Measurements from ENCODE around the gene PLD5.
"Not testable (repeated sequence)": the region's sequence is repeated elsewhere in the genome, so short reads cannot be mapped to it uniquely, and the experiment has no call there.

The PLD5 gene

DNA sequence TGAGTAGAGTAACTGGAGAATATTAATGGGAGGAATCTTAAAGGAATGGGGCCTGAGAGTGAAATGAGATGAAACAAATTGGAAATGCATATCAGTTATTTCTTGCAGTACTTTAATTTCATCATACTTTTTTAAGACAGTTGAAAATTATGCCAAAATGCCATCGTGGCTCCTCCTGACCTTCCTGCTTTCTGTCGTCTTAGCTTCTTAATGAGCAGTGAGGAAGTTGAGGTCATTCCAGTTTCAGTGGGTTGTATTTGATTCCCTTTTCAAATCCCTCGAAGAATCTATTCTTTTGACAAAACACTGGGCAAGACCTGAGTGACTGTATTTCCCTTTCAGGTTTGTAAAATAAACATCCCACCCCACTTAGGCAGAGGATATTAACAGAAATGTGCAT lies 390.7 kb downstream of the PLD5 start:
- DNase-seq = no peak

DNA sequence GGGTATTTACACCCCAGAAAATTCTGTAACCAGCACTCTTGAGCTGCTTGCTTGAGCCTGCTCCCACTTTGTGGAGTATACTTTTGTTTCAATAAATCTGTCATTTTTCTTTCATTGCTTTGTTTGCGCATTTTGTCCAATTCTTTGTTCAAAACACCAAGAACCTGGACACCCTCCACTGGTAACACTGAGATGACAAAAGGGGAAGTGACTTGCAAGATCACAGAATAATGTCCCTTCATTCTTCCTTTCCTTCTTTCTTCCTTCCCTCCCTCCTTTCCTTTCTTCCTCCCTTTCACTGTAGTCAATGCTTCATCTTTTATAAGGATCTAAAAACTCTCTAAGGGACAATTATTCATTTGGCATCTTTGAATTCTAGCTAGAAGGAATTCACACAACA lies 391.1 kb downstream of the PLD5 start:
- no peak for DNase-seq

DNA sequence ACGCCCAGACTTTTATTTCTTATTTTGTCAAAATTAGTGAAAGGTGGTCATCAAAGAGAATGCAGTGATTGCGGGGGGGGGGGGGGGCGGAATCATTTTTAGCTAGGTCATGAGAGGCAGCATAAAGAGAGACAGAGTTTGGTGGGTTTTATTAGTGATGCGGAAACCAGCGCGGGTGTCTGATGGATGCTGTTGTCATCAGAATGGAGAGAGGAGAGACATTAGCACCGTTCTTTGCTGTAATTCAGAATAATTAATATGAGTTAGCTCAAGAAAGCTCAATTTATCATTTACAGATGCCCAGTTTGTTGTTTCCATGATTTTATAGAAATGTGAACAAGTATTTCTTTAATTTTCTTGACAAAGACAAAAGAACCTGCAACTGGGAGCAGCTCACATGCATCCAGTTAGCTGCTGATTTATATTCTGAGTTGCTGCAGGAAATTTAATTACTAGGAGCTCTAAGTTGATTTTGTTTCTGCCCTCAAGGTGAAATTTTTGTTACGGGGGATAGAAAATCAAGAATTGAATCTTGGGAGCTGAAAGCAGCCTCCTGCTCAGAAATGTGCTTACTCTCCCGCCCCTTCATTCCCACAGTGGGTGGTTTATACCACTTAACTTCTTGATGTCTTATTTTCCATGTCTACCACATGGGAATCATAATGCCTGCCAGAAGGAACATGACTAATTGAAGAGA lies 392.2 kb downstream of the PLD5 start:
- DNase-seq = no peak

DNA sequence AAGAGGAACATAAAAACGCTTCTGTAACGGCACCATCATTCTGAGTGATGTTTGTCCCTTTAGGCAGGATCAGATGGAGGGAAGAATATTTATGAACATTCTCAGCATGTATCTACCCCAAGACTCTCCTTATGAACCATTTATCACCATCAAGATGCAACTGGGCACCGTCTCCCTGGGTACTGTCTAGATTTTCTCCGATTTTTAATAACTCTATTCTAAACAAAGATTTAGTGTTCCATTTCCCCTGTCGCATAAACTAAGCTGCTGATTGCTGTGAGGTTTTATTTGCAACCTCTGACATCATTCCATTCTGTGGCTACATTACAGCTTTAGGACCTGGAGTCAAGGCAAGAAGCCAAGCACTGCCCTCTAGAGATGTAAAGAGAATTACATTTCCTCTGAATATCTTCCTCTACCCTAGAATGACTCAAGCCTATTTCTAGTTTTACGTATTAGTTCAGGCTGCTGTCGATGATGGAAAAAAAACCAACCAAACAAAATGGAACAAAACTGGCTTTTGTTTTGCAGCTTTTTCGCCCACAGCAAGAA lies 395.5 kb downstream of the PLD5 start:
- peak; percentile 9 for DNase-seq

DNA sequence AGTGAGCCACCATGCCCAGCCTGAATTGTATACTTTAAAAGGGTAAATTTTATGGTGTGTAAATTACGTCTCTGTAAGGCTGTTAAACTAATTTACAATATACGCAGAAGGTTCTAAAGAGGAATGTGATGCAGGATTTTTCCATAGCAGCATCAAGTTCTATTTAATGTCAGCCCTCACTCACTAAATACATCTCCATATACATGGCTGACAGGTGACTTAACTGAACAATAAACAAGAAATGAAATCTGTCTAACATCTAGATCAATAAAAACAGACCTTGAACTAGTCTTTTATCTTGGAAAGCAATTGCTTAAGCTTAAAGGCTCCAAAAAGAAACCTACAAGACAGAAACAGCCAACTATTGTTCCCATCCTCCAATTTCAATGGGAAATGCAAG lies 404.1 kb downstream of the PLD5 start:
- DNase-seq = no peak

DNA sequence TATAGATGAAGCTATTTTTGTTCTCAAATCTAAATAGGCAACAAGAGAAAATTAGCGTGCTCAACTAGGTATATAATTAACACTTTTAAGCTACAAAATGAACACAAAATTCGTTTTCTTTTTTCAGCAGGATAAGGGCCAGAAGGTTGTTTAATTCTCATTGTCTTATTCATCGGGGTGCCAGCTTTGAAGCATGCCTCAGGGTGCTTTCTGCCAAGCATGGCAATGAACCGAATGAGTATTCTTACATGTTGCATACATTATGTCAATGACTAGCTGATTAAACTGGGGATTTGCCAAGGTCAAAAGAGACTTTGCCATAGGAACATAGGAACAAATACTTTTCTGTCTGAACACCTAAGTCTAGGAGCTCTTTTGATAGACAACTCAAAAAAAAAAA lies 423.6 kb downstream of the PLD5 start:
- no peak for DNase-seq

DNA sequence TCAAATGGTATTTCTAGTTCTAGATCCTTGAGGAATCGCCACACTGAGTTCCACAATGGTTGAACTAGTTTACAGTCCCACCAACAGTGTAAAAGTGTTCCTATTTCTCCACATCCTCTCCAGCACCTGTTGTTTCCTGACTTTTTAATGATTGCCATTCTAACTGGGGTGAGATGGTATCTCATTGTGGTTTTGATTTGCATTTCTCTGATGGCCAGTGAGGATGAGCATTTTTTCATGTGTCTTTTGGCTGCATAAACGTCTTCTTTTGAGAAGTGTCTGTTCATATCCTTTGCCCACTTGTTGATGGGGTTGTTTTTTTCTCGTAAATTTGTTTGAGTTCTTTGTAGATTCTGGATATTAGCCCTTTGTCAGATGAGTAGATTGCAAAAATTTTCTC lies 427.2 kb downstream of the PLD5 start:
- not testable (repeated sequence) for DNase-seq

DNA sequence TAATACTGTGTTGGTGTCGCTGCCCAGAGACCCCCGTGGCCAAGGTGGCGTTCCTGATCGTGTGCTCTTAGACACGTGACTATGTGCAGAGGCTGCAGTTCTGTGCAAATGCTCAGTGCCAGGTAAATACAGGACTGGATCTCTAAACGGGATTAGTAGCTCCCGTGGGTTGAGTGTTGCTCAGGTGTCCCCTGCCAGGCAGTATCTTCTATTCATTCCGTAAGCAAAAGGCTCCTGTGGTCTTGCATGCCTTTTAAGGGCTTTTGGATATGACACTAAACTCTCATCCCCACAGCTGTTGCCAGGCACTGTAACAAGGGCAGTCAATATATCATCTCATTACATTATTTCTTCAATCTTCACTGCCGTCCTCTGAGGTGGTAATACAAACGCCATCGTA lies 431.4 kb downstream of the PLD5 start:
- DNase-seq = no peak

DNA sequence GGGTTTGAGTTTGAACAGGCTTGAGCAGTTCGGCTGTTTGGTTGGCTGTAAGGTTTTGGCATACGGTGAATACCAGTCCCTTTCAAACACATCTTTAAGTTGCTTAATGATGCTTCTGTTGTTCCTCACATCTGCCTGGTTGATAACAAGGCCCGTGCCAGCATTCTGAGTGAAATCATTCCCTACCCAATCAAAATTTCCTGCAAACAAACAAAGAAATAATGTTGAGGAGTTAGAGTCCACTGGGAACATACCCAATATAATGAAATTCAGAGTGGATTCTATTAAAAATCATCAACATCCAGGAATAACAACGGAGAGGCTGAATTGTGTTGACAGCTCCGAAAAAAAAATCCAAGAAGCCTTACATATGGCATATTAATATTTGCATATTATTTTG lies 434.6 kb downstream of the PLD5 start:
- DNase-seq = no peak

DNA sequence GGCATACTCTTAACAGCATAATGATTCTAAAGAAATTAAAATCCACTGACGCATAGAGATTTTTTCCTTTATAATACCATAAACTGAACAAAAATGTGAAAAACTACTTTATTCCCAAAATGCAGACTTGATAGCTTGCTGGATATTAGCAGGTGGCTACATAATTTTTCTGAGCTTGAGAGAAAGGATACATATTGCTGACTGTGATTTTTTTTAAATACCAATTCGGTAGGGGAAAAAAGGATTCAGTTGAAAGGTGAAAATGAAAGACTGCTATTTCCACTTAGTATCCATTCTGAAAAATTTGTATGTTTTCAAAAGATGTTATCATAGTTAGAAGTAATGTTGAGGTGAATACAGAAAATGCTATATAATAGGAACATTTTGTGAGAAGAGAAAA lies 435.6 kb downstream of the PLD5 start:
- no peak for DNase-seq

DNA sequence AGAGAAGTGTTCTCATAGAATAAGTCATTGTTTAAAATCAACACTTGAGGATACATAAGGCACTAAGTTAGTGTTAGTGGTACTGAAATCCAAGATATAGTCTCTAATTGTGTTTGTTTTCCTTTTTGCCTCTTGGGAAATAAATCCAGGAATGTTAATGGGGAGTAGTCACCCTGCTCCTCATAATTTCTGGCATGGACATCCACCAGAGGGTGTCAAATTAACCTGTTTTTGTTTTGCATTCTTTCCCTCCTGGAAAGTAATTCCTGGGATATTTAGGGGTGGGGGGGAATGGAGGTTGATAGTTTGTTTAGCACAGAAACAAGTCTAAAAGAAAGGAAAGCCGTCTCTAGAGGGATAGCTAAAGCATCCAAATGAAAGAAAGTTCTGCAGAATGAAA lies 437.8 kb downstream of the PLD5 start:
- no peak for DNase-seq

DNA sequence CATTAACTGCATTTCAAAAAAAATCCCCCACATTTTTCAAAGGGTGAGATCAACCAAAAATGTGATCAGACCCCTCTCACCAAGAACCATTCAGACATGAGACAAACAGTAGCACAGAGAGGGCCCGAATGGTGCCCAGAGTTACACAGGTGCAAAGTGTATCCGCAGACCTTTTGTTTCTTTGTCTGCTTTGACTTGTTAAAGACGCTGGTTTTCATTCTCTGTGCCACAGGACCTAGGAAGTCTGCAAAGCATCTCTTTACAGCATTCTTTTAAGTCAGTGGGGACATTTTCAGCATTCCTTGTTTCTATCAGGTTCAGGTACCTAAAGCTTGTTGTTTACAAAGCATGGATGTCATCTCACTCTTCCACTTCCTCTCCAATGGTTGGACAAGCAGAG lies 438.4 kb downstream of the PLD5 start:
- DNase-seq = no peak

DNA sequence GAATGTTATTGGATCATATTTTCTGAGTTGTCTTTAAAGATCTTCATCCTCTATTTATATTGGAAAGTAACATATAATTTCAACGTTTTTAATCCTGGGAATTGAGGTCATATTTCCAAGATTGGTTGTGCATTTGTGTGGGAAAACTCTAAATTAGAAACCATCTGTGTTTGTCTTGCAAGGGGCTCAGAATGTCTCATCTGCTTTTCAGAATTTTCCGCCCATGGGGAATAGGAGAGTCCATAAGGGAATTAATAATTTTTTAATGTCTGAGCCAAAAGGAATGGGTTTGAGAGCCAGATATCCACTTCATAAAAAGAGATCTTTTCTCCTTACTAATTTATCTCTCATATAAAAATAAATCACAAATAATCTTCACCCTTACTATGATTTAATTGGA lies 440.8 kb downstream of the PLD5 start:
- no peak for DNase-seq

DNA sequence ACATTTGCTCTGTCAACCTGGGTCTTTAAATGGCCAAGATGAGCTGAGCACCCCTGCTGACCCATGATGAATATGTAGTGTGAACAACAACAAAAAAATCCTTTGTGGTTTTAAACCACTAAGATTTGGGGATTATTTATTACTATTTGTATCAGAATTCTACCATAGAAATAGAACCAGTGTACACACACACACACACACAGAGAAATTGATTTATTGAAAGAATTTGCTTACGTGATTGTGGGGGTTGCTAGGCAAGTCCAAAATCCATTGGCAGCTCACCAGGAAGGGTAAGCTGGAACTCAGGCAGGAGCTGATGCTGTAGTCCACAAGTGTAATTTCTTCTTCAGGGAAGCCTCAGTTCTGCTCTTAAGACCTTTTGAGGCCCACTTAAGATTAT lies 443.1 kb downstream of the PLD5 start:
- no peak for DNase-seq

DNA sequence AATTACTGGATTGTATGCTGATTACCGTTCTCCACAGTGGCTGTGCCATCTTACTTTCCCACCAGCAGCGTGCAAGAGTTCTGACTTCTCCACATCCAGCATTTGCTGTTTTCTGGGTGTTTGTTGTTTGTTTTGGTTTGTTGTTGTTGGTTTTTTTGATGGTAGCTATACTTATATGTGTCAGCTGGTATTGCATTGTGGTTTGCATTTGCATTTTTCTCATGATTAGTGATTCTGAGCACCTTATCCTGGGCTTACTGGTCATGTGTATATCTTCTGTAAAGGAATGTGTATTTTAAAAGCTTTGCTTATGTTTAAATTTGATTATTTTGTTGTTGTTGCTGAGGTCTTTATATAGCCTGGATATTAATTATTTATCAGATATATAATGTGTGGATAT lies 458.7 kb downstream of the PLD5 start:
- no peak for DNase-seq

DNA sequence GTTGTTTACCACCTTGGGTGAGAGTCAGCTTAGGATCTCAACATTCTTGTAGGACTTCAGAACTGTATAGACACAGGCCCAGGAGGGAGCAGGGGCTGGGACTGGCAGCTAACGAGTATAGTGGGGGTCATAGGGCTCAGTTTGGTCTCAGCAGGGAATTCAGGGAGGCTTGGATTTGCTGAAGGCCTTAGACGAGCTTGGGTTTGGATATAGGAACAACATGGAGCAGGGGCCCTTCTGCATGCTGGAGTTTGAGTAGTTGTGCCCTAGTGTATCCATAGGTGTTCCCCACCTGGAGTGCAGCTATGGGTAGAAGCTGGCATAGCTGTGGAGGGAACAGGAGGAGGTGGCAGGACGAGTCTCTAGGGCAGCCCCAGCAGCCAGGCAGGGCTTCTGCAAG lies 462.2 kb downstream of the PLD5 start:
- no peak for DNase-seq

DNA sequence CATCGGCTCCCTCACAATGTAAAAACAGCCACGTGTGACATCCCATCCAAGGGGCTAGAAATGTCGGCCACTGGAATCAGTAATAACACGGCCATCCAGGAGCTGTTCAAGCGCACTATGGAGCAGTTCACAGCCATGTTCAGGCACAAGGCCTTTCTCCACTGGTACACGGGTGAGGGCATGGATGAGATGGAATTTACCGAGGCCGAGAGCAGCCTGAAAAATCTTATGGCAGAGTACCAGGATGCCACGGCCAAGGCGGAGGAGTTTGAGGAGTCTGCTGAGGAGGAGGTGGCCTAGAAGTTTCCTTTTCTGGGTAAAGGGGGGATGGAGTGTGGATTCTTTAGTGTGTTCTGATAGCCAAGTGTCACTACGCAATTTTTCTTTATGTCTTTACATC lies 464.5 kb downstream of the PLD5 start:
- DNase-seq = no peak

DNA sequence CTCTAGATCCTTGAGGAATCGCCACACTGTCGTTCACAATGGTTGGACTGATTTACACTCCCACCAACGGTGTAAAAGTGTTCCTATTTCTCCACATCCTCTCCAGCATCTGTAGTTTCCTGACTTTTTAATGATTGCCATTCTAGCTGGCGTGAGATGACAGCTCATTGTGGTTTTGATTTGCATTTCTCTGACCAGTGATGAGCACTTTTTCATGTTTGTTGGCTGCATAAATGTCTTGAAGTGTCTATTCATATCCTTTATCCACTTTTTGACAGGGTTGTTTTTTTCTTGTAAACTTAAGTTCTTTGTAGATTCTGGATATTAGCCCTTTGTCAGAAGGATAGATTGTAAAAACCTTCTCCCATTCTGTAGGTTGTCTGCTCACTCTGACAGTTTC lies 465.9 kb downstream of the PLD5 start:
- DNase-seq = not testable (repeated sequence)

DNA sequence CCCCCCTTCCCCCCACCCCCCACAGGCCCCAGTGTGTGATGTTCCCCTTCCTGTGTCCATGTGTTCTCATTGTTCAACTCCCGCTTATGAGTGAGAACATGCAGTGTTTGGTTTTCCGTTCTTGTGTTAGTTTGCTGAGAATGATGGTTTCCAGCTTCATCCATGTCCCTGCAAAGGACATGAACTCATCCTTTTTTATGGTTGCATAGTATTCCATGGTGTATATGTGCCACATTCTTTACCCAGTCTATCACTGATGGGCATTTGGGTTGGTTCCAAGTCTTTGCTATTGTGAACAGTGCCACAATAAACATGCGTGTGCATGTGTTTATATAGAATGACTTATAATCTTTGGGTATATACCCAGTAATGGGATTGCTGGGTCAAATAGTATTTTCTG lies 466.3 kb downstream of the PLD5 start:
- not testable (repeated sequence) for DNase-seq

DNA sequence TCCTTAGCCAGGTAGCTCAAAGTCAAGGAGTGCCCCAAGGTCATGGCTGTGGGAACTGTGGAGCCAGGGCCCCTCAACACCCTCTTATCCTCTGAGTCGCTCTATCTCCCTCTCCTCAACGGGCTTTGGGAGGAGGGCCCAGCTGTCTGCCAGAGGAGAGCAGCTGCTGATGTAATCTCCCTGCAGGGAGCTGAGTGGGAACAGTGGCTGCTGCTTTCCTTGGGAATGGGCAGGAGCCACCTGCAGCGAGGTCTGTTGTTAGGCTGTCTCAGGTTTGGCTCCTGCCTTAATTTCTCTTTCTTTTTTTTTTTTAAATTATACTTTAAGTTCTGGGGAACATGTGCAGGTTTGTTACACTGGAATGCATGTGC lies 466.8 kb downstream of the PLD5 start:
- DNase-seq = no peak

DNA sequence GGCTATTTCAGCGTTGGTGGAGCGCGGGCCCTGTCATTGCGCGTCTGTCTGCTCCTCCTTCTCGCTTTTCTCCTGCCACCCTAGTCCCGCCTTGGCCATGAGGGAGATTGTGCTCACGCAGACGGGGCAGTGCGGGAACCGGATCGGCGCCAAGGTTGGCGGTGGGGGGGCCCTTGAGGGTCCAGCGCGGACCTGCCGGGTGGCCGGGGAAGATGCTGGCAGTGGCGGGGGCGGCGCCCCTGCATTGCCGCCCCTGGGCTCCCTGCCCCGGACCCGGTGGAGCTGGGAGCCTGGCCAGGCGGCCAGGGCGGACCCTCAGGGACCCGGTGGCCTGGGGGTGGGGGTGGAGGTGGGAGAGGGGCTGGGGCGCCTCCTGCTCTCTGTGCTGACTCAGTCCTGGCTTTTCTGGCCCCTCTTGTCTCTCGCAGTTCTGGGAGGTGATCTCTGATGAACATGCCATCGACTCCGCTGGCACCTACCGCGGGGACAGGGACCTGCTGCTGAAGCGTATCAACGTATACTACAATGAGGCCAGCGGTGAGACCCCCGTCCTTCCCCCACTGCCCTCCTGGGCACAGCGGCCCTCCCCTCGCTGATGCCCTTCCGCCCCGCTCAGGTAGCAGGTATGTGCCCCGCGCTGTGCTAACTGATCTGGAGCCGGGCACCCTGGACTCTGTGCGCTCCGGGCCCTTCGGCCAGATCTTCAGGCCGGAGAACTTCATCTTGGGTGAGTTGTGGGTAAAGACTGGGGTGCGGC lies 467.3 kb downstream of the PLD5 start:
- no peak for DNase-seq

DNA sequence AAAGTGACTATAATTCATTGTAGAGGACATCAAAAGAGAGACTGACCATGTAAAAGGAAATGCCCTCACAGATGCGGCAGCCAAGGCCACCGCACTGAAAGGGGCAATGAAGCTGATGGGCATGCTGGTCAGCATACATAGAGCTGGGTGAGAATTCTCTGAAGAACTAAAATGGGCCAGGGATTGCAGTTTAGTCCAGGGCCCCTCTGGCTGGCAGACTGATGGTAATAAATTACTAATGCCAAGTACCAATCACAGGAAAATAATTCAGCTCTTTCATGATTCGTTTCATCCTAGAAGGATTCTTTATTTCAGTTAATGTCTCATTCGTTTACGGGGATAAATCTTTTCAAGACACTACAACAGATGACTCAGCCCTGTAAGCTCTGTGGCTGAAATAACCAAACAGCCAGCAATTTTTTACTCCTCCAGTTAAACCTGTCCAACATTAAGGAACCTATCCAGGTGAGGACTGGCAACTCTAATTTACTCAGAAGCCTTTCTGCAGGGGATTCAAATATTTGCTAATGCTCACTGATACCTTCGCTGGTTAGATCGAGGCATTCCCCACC lies 468.7 kb downstream of the PLD5 start:
- no peak for DNase-seq

DNA sequence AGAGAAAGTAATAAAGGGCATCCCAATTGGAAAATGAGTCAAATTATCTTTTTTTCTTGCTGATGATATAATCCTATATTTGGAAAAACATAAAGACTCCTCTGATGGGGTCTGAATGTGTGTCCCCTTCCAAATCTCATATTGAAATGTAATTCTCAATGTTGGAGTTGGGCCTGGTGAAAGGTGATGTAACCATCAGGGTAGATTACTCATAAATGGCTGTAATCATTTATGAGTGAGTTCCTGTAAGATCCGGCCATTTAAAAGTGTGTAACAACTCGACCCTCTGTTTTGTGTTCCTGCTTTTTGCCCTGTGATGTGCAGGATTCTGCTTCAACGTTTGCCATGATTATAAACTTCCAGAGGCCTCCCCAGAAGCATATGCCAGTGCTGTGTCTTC lies 481.3 kb downstream of the PLD5 start:
- no peak for DNase-seq

DNA sequence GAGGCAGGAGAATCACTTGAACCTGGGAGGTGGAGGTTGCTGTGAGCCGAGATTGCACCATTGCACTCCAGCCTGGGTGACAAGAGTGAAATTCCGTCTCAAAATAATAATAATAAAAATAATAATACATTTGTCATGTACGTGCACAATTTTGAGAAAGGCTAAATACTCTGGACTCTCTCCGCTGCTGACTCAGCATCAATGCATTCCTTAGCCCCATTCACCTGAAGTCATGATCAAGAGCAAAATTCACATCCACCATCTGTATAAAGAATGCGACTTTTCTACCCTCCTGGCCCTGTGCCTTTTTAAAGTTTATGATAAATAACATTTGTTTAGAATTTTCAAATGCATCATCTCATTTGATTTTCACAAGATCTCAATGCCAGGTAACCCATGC lies 490.1 kb downstream of the PLD5 start:
- no peak for DNase-seq
